DMS53 (cell line): ENCODE data around the gene STAP2.
A peak's percentile ranks its signal among the peaks of the same experiment; 100 is the strongest.

ENCODE experiments used
- DNase-seq: peaks from one replicate; lab custom pipeline; 2025; lab: John Stamatoyannopoulos, UW

Gene STAP2, protein sequence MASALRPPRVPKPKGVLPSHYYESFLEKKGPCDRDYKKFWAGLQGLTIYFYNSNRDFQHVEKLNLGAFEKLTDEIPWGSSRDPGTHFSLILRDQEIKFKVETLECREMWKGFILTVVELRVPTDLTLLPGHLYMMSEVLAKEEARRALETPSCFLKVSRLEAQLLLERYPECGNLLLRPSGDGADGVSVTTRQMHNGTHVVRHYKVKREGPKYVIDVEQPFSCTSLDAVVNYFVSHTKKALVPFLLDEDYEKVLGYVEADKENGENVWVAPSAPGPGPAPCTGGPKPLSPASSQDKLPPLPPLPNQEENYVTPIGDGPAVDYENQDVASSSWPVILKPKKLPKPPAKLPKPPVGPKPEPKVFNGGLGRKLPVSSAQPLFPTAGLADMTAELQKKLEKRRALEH

GRCh38 chr19:4338441-4339355, at the start of gene STAP2:
Gene STAP2, minus strand, starts transcription at chr19:4338827. Its CDS starts 74 bp downstream, at chr19:4338753.
- DNase-seq, result peak; percentile 89

DNA sequence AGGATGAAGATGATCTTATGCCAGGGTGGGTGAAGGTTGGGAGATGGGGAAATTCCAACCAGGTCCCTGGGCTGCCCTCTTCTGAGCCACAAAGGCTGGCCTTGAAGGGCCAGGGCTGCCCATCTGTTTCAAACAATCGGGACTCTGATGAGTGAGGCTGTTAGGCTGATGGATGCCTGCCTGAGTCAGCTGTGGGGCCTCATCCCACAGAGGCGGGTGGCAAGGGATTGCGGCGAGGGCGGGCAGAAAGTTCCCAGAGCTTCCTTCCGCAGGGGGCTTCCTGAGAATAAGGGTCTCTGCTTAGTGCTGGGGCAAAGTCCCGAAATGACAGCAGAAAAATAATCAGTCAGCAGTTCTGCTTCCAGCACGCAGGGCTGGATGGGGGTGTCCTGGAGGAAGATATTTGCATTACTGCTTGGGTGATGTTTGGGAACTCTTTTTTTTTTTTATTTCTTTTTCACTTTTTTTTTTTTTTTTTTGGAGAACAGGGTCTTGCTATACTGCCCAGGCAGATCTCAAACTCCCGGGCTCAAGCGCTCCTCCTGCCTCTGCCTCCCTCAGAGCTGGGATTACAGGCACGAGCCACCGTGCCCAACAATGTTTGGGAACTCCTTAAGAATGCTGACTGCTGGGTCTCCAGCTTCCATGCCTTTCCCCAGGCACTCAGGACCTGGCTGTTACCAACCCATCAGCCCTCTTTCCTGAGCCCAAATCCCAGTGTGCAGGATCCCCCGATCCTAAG, 47.6 kb upstream of the STAP2 start:
- DNase-seq, result no peak

DNA sequence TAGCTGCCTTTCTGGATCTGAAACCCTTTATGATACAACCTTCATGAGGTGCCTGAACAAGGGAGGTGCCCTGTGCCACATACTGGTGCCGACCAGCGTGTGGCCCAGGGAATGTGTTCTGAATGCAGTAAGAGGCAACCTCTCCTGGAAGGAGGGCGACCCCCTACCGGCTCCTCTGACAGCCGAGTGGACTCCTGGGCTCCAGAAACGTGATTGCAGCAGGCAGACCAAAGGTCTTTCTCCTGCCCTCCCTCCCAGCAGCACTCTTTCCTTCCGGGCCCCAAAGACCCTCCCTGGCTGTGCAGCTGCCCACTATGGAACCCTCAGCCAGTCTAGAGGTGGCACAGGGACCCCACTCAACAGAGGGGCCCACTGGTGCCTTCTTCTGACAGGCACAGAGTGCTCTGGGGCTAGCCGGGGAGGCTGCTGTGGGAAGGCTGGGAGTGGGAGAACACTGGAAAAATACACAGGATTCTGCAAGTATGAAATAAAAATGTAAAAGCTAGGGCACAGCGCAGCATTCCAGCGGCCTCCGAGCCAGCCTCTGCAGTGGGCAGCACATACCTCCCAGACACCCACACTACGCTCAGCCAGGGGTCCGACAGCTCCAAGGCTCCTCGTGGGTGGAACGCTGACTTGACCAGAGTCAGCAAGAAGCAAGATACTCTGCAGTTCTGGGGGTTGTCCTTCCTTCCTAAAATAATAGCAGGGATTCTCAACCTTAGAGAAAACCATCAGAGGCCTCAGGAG, 46.8 kb upstream of the STAP2 start:
- DNase-seq, result no peak

DNA sequence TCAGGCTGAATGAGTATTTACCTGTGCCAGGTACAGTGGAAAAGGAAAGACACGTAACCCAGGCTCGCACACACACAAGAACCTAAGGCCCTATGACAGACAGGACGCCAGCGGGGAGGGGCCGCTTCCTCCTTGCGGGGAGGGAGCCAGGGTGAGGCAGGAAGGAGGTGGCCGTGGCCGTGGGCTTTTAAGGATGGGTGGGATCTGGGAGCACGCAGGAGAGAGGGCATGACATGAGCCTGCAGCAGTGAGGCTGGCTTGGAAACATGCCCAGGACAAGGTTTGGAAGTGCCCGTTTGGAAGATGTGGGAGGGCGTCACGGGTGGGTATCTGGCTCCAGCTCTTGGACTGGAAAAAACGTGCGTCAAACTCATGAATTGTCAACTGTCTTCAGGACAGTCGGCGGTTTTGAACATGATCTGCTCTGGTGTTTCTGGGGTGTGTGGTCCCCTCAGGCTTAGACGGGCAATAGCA, 41.7 kb upstream of the STAP2 start:
- DNase-seq, result no peak

- DNase-seq, result peak; percentile 35
These were observed 41.0 kb upstream of the STAP2 start for GRCh38 chr19:4379383-4380253.

- no peak for DNase-seq
These were observed 40.3 kb upstream of the STAP2 start for GRCh38 chr19:4378886-4379285.

- DNase-seq, result peak; percentile 57
These were observed 38.6 kb upstream of the STAP2 start for GRCh38 chr19:4376991-4377781.

GRCh38 chr19:4376671-4376990, 38.0 kb upstream of the STAP2 start:
- DNase-seq, result no peak

- DNase-seq, result peak; percentile 77
These were observed 37.5 kb upstream of the STAP2 start for GRCh38 chr19:4376028-4376670.

- DNase-seq, result peak; percentile 93
These were observed 36.8 kb upstream of the STAP2 start for GRCh38 chr19:4375164-4376027.

GRCh38 chr19:4374498-4375163, 36.0 kb upstream of the STAP2 start:
- peak; percentile 83 for DNase-seq

DNA sequence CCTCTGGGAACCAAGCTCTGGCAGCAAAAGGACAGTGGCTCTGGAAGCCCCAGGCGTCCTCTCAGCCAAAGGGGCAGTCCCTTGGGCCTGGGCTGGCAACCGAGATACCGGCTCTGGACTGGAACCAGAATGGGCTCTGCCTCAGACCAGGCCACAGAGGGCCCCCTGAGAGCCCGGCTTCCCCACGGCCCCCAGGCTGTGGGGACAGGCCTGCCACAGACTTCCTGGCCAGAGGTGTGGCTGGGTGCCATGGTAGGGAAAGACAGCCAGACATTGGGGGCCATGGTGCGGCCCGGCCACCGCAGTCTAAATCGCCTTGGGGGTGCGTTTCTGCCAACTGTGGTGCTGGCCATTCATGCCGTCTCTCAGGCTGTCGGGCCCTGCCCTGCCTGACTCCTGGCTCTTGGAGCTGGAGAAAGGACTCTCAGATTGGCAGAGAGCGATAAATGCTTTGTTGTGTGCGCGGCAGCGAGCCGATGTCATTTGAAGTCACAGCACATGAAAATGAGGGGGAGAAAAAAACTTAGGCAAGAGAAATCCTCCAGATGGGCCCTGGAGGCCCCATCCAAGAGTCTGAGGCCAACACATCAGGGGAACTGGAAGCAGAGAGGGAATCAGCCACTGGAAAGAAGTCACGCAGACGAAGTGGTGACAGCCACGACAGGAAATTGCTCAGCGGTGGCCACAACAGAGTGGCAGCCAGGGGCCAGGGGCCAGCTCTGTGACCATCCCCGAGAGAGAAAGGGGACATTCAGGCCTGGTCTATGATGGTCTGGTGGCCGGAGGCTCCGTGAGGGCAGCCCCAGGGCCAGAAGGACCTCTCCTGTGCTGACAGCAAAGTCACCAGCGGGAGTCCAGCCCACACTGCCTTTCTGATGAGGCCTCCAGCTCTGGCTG, 35.2 kb upstream of the STAP2 start:
- DNase-seq, result no peak

DNA sequence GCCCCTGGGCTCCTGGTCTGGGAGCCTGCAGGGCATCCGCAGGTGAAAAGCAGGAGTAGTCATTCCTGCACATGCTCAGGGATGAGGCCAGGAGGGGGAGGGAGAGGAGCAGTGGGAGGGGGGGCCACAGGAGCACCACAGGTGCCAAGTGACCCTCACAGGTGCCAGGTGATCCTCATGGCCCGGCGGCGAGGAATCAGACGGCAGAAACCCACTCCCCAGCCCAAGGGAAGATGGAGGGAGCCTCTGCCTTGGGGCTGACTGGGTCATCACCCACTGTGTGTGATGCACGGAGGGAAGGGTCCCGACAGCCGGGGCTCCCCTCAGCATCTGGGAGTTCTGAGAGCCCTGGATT, 34.4 kb upstream of the STAP2 start:
- no peak for DNase-seq

GRCh38 chr19:4372165-4373012, 33.8 kb upstream of the STAP2 start:
- DNase-seq, result no peak

GRCh38 chr19:4371247-4372164, 32.9 kb upstream of the STAP2 start:
- no peak for DNase-seq
